ENCODE results near the gene MGST3. TPM values are rescaled to one million over a fixed set of nuclear protein-coding genes. Genes with fewer than 3 reads are reported as not detected.

MGST3 gene
- total and polyA plus RNA-seq, 2 of the 13 experiments (the other 11 are each of a cell fraction or from before 2014, with no cell fraction given) = 59.7 to 61.2 TPM

GRCh38 chr1:165668184-165668583 lies 37.1 kb downstream of the MGST3 start (continued):
- no peak for TF ChIP-seq SKIL (CRISPR knock-in tag; IDR thresholded peaks at IDR 0.05; ENCODE audit: borderline replicate concordance)

GRCh38 chr1:165671526-165671925 lies 40.5 kb downstream of the MGST3 start:
- in situ Hi-C loops (cut with HindIII; ENCODE audit: extremely low pct_ligation_motif_present, low pct_unique_long_range_greater_than_20kb) = no loop called here
- intact Hi-C loops (cut with micrococcal nuclease; ENCODE audit: unreplicated experiment) = no loop called here
- no peaks in the 10 kb centered on the region for H3K4me1 ChIP-seq (ENCODE audit: insufficient read depth, low read length)
- 97% methylated on average over 2 of the region's 2 CpGs for WGBS (ENCODE audit: low lambda C conversion rate)
- no peak overlapping the region for H3K4me3 ChIP-seq (replicated peaks in 1 of 3; ENCODE audit: insufficient read depth in 1 of 3, low read depth in 2 of 3, low read length in 3 of 3)
- no peak overlapping the region for H2AFZ ChIP-seq (ENCODE audit: low read length)
- H4K20me1 ChIP-seq (ENCODE audit: insufficient read depth, low read length) = no peaks in the 10 kb centered on the region
- no peak overlapping the region for H3K4me2 ChIP-seq (ENCODE audit: low read depth, low read length)
- H3K27me3 ChIP-seq (ENCODE audit: control insufficient read depth in 1 of 2, insufficient read depth in 2 of 2, low read length in 2 of 2) = no peaks in the 10 kb centered on the region
- no peak overlapping the region for H3K9ac ChIP-seq (ENCODE audit: insufficient read depth, low read depth, low read length)
- H3K79me2 ChIP-seq (ENCODE audit: insufficient read depth, low read length) = no peaks in the 10 kb centered on the region
- POLR2A ChIA-PET = no interaction called here
- H3K36me3 ChIP-seq (replicated peaks in 1 of 2; ENCODE audit: control insufficient read depth in 1 of 2, insufficient read depth in 2 of 2, low read length in 2 of 2) = peaks cover 7 to 25% of the 10 kb centered on the region in 2 experiments; a peak in 4 of 5 replicates
- FAIRE-seq (no peak), ATAC-seq (no peak), DNase-seq (ENCODE audit: low spot score) (no peak)
- TF ChIP-seq ZKSCAN8 (CRISPR knock-in tag; IDR thresholded peaks at IDR 0.05; ENCODE audit: borderline replicate concordance) = no peak
- no peak for TF ChIP-seq SAFB2 (CRISPR knock-in tag; IDR thresholded peaks at IDR 0.05; ENCODE audit: borderline replicate concordance, low read depth)
- TF ChIP-seq PPARG (CRISPR knock-in tag; conservative IDR thresholded peaks at IDR 0.05) = no peak
- TF ChIP-seq ZNF7 (CRISPR knock-in tag; IDR thresholded peaks at IDR 0.05) = no peak
- TF ChIP-seq ZNF891 (CRISPR knock-in tag; IDR thresholded peaks at IDR 0.05) = no peak
- no peak for TF ChIP-seq ATM (IDR thresholded peaks at IDR 0.05; ENCODE audit: borderline replicate concordance)
- TF ChIP-seq KLF16 (CRISPR knock-in tag; IDR thresholded peaks at IDR 0.05) = no peak
- no peak for TF ChIP-seq ZKSCAN1 (IDR thresholded peaks at IDR 0.05; ENCODE audit: low read length)
- TF ChIP-seq CAMTA2 (CRISPR knock-in tag; IDR thresholded peaks at IDR 0.05; ENCODE audit: borderline replicate concordance) = no peak
- TF ChIP-seq TCF12 (IDR thresholded peaks at IDR 0.05) = no peak
- TF ChIP-seq TCF12 (CRISPR knock-in tag; IDR thresholded peaks at IDR 0.05) = no peak
- TF ChIP-seq ZSCAN9 (CRISPR knock-in tag; IDR thresholded peaks at IDR 0.05; ENCODE audit: borderline replicate concordance) = no peak
- no peak for TF ChIP-seq ZNF484 (CRISPR knock-in tag; IDR thresholded peaks at IDR 0.05; ENCODE audit: borderline replicate concordance, low read depth)
- no peak for TF ChIP-seq HOXA7 (CRISPR knock-in tag; IDR thresholded peaks at IDR 0.05)
- no peak for TF ChIP-seq ZFP90 (CRISPR knock-in tag; IDR thresholded peaks at IDR 0.05; ENCODE audit: borderline replicate concordance)
- no peaks in the 10 kb centered on the region for H3K9me3 ChIP-seq (ENCODE audit: low read length)
- H3K27ac ChIP-seq (ENCODE audit: extremely low read length, insufficient read depth, low read length) = no peak overlapping the region
- CTCF ChIA-PET (ENCODE audit: low intra/inter-chr PET ratio, low total read pairs) = no interaction called here
- no TSS peak for BruUV-seq (replicated peaks)
